Measurements from ENCODE around the gene DLGAP1. TPM values are rescaled to one million over a fixed set of nuclear protein-coding genes. Genes with fewer than 3 reads are reported as not detected.
"Not testable (repeated sequence)": the region's sequence is repeated elsewhere in the genome, so short reads cannot be mapped to it uniquely, and the experiment has no call there.

DLGAP1 gene
- total RNA-seq, 1 experiment from 2014 or later = not detected

GRCh38 chr18:4077204-4077603, 377.9 kb downstream of the DLGAP1 start:
- no peak for DNase-seq (ENCODE audit: low spot score)

- DNase-seq (ENCODE audit: low spot score) = no peak
Measured at GRCh38 chr18:4074647-4075046, 380.5 kb downstream of the DLGAP1 start.

DNA sequence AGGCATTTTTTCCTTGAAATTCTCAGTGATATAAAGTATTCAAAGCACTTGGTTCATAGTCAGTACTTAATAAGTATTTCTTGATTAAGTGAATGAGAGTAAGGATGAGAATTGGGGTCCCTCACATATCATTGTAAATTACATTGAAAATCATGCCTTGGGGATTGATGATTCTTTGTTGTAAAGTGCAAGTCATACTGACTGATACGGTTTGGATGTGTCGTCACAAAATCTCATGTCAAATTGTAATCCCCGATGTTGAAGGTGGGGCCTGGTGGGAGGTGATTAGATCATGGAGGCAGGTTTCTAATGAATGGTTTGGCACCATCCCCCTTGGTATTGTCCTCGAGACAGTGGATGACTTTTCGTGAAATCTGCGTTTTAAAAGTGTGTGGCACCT, 385.9 kb downstream of the DLGAP1 start:
- no peak for DNase-seq (ENCODE audit: low spot score)

GRCh38 chr18:4068552-4069158, 386.5 kb downstream of the DLGAP1 start:
- DNase-seq (ENCODE audit: low spot score) = peak; percentile 55

DNA sequence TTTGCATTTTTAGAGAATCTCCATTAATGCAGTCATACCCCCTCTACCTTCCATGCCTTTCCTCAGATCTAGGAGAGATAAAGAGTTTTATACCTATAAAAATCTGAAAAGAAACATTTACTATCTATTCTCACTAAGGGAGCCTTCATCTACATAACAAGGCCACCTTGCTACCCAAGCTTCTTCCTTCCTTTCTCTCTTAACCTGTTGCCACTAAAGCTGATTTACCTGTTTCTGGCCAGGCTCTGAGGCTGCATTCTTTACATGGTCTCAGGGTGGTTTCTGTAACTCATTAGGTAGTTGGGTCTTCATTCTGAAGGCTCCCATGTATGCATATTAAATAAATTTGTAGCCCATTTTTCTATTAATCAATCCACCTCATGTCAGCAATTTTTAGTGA, 391.6 kb downstream of the DLGAP1 start:
- DNase-seq (ENCODE audit: low spot score) = no peak

- DNase-seq (ENCODE audit: low spot score) = no peak
Measured at GRCh38 chr18:4060427-4061281, 394.5 kb downstream of the DLGAP1 start.

GRCh38 chr18:4058179-4058578, 396.9 kb downstream of the DLGAP1 start:
- no peak for DNase-seq (ENCODE audit: low spot score)

GRCh38 chr18:4040391-4041092, 414.6 kb downstream of the DLGAP1 start:
- no peak for DNase-seq (ENCODE audit: low spot score)

GRCh38 chr18:4035521-4035920, 419.6 kb downstream of the DLGAP1 start:
- DNase-seq (ENCODE audit: low spot score) = no peak

GRCh38 chr18:4034815-4035214, 420.3 kb downstream of the DLGAP1 start:
- not testable (repeated sequence) for DNase-seq (ENCODE audit: low spot score)

- DNase-seq (ENCODE audit: low spot score) = no peak
Measured at GRCh38 chr18:4026542-4026941, 428.6 kb downstream of the DLGAP1 start.

- DNase-seq (ENCODE audit: low spot score) = no peak
Measured at GRCh38 chr18:4024702-4025101, 430.4 kb downstream of the DLGAP1 start.

- DNase-seq (ENCODE audit: low spot score) = not testable (repeated sequence)
Measured at GRCh38 chr18:4022749-4023148, 432.4 kb downstream of the DLGAP1 start.

DNA sequence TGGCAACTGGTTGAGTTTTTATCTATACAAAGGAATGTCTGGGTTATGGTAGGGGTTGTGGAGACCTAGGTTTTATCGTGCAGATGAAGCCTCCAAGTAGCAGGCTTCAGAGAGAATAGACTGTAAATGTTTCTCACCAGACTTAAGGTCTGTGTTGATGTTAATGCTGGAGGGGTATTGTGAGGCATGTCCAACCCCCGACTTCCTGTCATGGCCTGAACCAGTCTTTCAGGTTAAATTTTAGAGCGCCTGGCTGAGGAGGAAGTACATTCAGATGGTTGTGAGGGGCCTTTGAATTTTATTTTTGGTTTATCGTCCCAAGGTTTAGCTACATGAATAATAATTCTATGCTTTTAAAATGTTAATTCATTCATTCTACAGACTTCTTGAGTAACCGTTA, 435.1 kb downstream of the DLGAP1 start:
- no peak for DNase-seq (ENCODE audit: low spot score)

- no peak for DNase-seq (ENCODE audit: low spot score)
Measured at GRCh38 chr18:4017480-4017879, 437.6 kb downstream of the DLGAP1 start.

GRCh38 chr18:4016391-4017049, 438.6 kb downstream of the DLGAP1 start:
- no peak for DNase-seq (ENCODE audit: low spot score)

- no peak for DNase-seq (ENCODE audit: low spot score)
Measured at GRCh38 chr18:4007846-4008245, 447.3 kb downstream of the DLGAP1 start.

GRCh38 chr18:4004183-4004829, 450.8 kb downstream of the DLGAP1 start:
- DNase-seq (ENCODE audit: low spot score) = no peak

DNA sequence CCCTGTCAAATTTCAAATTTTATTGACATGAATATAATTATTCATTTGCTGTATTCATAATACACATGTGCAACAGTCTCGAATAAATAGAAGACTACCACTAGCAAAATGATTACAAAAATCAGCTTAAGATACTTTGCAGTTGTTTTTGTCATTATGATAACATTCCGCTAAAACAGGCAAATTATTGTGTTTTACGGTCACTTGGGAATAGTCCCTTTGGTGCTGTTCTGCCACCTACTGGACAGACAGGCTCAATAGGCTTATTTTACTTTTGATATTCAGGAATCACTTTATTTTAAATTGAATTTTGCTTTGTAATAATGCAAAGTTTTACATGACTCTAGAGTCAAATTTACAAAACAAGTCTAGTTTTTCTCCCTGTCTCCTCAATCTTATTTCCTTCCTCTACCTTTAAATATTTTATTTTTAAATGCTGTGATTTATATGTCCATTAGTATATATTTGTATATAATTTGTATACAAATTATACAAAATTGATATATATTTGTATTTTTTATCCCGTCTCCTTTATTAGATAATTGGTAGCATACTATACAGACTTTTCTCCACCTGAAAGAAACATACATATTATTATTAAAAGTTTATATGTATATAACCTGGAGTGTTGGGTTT, 456.3 kb downstream of the DLGAP1 start:
- DNase-seq (ENCODE audit: low spot score) = peak; percentile 49

DNA sequence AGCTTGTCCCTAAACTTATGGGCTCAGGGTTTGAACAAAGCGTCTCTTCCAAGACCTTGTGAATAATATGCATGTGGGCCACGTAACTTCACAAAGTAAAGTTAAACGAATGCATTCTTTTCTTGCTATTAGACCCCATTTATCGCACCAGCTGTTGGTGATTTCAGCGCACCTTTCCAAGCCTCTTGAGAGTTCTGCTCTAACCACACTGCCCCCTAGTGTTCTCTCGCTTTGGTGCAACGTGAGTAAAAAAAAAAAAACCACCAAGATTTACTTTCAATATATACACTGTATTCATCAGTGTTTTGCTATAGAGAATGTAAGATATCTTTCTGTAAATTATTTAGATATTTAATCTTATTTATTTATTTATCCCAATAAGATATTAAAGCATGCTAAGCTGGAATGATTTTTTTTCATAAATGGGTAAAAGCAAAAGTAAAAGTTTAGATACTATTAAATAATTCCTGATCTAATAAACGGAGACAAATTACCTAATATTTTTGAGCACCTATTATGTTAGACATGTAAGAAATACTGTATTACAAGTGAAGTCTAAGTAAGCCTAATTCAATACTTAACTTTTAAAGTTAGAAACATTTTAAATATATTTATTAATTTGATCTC, 459.5 kb downstream of the DLGAP1 start:
- DNase-seq (ENCODE audit: low spot score) = peak; percentile 47
